ENCODE data around the gene CFAP52.
"Not testable (repeated sequence)": the region's sequence is repeated elsewhere in the genome, so short reads cannot be mapped to it uniquely, and the experiment has no call there.

Gene CFAP52

GRCh38 chr17:9575381-9576101 is 901 bp upstream of the CFAP52 start, which contains the start of gene STX8:
STX8 (minus strand) TSS chr17:9575820; CDS start chr17:9575808, 12 bp downstream.
- DNase-seq: peak; percentile 33

- no peak for DNase-seq
These were observed 899 bp downstream of the CFAP52 start for GRCh38 chr17:9577373-9577709.

GRCh38 chr17:9587969-9588656 is 11.7 kb downstream of the CFAP52 start:
- DNase-seq: no peak

GRCh38 chr17:9594065-9594464 is 17.6 kb downstream of the CFAP52 start:
- DNase-seq: no peak

- DNase-seq: not testable (repeated sequence)
These were observed 21.2 kb downstream of the CFAP52 start for GRCh38 chr17:9597638-9598037.

GRCh38 chr17:9598661-9599060 is 22.2 kb downstream of the CFAP52 start:
- no peak for DNase-seq

GRCh38 chr17:9604583-9604982 is 28.1 kb downstream of the CFAP52 start:
- DNase-seq: not testable (repeated sequence)

GRCh38 chr17:9606453-9606852 is 30.0 kb downstream of the CFAP52 start:
- DNase-seq: no peak

- DNase-seq: not testable (repeated sequence)
These were observed 30.6 kb downstream of the CFAP52 start for GRCh38 chr17:9607058-9607457.

- DNase-seq: no peak
These were observed 35.1 kb downstream of the CFAP52 start for GRCh38 chr17:9611557-9611956.

- DNase-seq: no peak
These were observed 35.6 kb downstream of the CFAP52 start for GRCh38 chr17:9612006-9612405.

GRCh38 chr17:9615486-9615885 is 39.0 kb downstream of the CFAP52 start:
- DNase-seq: no peak

GRCh38 chr17:9622961-9623360 is 46.5 kb downstream of the CFAP52 start:
- no peak for DNase-seq

- DNase-seq: no peak
These were observed 52.1 kb downstream of the CFAP52 start for GRCh38 chr17:9628509-9628908.

GRCh38 chr17:9632741-9633140 is 56.3 kb downstream of the CFAP52 start:
- no peak for DNase-seq

GRCh38 chr17:9635340-9635739 is 58.9 kb downstream of the CFAP52 start:
- DNase-seq: no peak

- no peak for DNase-seq
These were observed 60.1 kb downstream of the CFAP52 start for GRCh38 chr17:9636501-9636900.

GRCh38 chr17:9640388-9640787 is 63.9 kb downstream of the CFAP52 start:
- not testable (repeated sequence) for DNase-seq

- DNase-seq: no peak
These were observed 67.2 kb downstream of the CFAP52 start for GRCh38 chr17:9643611-9644010.

- no peak for DNase-seq
These were observed 68.7 kb downstream of the CFAP52 start, which contains the start of gene USP43 for GRCh38 chr17:9644910-9645751. USP43 (plus strand) TSS chr17:9645517; CDS start chr17:9645633, 116 bp downstream.

- DNase-seq: no peak
These were observed 69.6 kb downstream of the CFAP52 start for GRCh38 chr17:9645851-9646545.

- DNase-seq: no peak
These were observed 70.1 kb downstream of the CFAP52 start for GRCh38 chr17:9646546-9646885.

- DNase-seq: no peak
These were observed 70.6 kb downstream of the CFAP52 start for GRCh38 chr17:9647014-9647413.
